Activated effector memory CD4-positive, alpha-beta T cell treated with anti-CD3 and anti-CD28 coated beads, Interleukin-2, amount 50 U/mL, for 16 hours (primary cell): ENCODE measurements around the gene F7.
"Not testable (repeated sequence)": the region's sequence is repeated elsewhere in the genome, so short reads cannot be mapped to it uniquely, and the experiment has no call there.

Experiments
- DNase-seq: peaks from one replicate; pipeline ENCODE4 v3.0.0-alpha.2; 2020

Gene F7

DNA sequence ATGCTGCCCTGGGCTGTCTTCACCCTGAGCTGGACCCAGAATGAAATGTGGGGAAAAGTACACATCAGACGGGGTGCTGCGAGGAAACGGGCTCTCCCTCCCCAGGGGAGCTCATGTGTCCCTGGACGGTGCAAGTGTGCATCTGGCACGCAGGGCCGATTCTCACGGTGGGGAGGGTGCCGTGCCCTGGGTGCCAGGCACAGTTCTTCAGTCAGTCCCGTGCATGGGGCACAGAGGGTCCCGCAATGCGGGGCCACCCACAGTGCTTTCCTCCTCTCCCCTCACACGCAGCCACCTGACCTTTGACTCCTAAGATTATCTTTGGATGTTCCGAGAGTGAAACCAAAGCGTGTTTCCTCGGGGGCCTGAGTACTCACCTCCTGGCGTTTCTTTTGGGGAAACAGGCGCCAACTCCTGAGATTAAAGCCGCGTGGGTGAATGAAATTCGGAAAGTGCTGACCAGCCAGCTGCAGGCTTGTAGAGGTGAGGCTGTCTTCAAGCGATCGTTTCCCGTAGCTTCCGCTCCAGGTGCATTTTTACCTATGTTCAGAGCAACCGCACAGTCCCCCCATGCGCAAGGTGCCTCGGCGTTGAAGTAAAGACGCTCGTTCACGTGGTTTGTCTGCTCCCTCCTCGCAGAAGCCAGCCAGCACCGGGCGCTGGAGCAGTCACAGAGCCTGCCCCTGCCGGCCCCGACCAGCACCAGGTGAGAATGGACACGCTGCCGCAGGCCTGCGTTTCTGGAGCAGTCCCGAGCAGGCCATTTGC is 17.5 kb upstream of the F7 start:
- no peak for DNase-seq

DNA sequence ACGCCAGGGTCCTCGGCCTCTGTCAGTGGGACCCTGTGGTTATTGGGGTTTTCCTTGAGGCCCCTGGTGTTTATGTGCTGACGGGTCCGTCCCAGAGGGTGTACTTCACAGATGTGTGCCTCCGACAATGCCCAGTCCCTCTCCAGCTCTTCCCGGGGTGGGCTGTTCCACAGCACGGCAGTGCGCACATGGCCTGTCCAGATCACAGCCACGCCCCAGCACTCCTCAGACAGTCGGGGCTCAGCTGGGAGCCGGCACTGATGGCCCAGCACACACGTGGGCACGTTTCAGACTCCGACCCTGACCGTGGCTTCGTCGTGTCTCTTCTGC is 16.9 kb upstream of the F7 start:
- no peak for DNase-seq

DNA sequence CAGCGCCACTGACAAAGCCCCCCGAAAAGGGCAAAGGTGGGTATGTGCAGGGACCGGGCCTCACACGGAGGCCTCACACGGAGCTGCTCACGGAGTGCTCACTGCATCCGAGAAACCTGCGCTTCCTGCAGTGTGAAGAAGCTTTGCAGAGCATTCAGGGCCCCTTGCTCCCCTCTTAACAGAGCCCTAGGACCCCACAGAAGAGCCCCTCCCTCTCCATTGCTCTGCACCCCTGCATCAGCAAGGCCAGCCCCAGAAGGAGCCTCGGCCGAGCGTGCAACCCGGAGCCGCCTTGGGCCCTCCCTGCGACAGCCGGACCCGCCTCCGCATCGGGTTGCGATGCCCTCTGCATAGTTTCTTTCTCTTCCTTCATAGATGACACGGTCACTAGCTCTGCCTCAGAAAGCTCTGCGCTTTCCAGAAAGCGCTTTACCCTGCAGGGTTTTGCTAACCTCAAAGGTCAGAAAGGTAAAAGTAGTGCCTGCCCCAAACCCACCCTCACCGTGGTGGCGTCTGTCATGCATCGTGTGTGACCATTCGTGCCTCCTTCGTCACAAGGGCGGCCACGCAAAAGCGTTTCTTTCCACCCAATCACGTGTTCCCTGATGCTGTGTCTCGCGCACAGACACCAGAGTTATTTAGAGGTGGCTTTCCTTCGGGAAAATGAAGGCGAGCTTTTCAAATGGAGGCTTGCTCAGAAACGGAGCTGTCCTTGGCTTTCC is 15.7 kb upstream of the F7 start:
- no peak for DNase-seq

DNA sequence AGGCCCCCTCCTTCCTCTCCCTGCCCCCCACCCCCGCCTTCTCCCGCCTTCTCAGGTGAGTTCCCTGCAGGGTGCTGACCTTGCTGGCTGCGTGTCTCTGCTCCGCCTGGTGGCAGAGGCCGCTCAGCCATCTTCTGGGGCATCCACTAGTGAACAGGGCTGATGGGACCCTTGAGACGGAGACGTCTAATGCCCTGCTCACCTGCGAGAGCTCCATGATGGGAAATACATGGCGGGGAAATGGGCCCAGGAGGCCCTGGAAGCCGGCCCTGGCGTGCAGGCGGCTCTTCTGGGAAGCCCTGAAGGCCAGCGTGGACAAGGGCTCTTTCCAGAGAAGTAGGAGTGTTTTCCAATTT is 15.2 kb upstream of the F7 start:
- DNase-seq, result no peak

DNA sequence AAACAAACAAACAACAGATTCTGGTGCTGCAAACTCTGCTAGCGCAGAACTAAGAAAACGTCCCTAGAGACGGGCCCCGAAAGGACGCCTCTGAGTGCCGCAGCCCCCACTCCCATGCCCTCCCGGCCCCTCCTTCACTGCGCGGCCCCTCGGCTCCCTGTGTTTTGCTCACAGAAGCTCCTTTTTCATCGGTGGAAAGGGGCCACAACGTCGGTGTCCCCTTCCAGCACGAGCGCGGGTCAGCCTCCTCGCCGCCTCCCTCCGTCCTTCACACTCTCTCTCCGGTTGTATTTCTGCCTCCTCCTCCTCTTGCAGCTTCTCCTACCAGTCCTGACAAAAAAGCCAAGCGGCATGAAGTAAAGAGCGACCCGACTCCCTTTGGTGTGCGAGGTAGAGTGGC is 14.8 kb upstream of the F7 start:
- DNase-seq, result no peak

DNA sequence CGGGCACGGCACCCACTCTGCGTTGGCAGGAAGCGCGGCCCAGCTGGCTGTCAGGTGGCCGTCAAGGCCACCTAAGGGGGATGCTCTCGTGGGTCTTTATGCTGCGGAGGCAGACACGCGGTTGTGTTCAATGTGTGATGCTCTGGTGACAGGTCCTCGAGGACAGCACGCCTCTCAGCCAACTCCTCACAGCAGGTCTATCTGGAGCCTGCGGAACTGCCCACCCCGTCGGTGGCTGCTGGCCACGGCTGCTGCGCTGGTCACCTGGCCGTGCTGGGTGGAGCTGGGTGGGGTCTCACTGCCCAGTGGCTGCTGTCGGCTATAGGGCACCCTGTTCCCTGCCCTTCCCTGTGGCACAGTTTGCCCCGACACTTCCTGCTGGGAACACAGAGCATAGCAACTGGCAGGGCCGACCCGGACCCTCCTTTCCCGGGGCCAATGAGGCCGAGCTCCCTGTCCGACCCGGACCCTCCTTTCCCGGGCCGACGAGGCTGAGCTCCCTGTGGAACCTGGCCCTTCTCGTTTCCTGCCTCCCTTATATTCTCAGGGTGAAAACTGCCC is 14.3 kb upstream of the F7 start:
- DNase-seq, result no peak

DNA sequence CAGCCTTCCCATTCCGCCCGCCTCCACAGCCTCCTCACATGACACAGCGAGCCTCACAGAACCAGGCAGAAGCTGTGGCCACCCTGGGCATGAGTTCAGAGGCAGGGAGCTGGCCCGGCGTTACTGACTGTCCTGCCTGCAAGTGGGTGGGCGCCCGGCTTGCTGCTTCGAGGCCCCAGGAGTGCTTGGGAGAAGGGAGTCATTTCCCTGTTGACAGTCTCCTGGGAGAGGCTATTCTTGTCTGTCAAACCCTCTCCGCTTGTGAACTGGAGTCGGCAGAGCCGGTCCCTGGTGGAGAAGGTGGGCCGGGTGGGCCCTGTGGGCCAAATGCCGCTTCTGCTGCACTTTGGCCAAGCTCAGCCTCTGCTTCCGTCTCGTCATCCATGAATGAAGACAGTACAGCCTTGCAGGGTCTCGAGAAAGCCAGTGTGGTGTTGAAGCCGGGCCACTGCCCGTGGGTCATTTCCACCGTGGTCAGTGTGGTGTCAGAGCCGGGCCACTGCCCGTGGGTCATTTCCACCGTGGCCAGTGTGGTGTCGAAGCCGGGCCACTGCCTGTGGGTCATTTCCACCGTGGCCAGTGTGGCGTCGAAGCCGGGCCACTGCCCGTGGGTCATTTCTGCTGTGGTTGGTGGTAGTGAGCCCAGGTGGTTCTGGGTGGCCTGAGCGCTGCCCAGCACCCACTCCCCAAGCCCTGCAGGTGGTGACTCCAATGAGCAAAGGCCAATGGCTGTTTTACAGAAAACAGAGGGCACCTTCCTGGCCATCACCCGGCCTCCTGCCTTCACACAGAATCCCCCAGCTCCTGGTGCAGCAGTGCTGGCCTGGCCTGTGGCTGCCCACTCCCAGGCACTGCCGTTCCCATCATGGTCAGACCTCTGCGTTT is 13.5 kb upstream of the F7 start:
- DNase-seq, result no peak

DNA sequence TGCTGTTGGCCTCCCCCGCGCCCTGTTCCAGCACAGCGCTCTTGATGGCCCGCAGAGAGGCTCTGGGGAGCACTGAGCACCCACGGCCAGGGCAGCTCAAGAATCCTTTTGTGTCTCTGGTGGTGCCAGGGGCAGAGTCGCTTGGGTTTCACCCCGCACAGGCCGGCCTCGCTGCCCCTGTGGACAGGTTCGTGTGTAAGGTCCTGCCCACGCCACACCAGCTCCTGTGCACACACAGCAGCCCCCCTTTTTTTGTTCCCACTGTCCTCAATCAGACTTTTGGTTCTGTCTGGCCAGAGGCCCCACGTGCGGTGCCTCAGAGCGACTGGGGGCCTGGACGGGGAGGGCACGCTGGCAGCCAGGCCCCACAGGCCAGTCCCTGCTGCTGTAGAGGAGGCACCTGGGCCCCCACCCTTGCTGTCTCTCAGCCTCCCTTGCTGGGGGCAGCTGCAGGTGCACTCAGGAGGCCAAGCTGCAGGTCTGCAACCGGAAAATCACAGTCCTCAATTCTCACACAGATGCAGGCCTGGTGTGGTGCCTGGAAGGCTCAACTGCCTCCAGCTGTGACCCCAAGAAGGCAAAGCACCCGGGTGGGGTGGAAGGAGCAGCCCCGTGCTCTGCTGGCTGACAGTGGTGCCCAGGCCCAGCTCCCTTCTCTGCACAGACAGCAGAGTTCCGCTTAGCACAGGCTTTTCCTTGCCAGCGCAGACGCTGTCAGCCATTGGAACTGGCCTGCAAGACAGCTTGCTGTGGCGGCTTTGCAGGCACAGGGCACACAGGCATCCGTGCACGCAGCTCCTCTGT is 12.6 kb upstream of the F7 start:
- DNase-seq, result no peak

DNA sequence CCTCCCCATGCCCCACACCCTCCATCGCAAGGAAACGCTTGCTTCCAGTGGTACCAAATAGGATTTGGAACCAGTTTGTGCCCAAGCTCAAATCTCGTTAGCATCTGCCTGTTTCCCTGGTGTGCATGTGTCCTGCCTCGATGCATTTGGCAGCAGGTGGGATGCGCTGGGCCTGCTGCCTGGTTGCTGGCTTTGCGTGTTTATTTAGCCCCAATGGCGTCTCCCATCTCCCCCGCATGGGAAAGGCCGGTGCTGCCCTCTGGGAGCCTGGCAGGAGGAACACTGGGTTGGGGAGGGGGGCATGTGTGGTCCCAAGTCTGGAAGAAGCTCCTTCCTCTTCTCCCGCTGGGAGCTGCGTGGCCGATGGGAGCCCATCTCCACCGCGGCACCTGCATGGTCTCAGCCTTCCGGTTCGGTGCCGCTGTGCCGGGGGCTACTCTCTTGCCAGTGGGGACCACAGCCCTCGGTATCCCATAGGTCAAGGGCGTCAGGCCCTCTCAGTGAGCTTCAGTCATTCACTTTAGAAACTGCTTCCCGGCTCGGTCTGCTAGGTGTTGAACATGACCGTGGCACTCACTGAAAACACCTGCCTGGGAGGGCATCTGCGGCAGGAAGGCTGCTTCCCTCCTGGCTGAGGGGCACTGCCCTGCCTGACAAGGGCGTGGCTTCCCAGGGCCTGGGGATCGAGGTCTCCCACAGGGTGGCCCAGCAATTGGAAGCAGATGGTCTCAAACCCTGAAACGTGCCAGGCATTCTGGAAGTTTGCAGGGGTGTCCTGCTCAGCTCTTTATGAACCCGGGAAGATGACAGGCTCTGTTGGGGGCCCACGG is 11.8 kb upstream of the F7 start:
- no peak for DNase-seq

DNA sequence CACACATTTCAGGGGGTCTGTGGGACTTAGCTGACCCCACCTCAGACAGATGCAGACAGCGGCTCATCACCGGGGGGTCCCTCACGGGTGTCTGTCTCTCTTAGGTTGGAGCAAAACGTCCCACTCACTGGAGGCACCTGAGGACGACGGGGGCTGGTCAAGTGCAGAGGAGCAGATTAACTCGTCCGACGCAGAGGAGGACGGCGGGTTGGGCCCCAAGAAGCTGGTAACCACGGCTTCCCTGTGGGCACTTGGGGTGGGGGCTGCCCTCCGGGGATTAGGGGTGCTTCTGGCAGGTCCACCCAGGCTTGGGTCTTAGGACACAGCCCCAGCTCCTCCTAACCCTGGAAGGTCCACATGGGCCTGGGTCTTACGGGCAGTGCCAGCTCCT is 11.2 kb upstream of the F7 start:
- DNase-seq, result no peak

DNA sequence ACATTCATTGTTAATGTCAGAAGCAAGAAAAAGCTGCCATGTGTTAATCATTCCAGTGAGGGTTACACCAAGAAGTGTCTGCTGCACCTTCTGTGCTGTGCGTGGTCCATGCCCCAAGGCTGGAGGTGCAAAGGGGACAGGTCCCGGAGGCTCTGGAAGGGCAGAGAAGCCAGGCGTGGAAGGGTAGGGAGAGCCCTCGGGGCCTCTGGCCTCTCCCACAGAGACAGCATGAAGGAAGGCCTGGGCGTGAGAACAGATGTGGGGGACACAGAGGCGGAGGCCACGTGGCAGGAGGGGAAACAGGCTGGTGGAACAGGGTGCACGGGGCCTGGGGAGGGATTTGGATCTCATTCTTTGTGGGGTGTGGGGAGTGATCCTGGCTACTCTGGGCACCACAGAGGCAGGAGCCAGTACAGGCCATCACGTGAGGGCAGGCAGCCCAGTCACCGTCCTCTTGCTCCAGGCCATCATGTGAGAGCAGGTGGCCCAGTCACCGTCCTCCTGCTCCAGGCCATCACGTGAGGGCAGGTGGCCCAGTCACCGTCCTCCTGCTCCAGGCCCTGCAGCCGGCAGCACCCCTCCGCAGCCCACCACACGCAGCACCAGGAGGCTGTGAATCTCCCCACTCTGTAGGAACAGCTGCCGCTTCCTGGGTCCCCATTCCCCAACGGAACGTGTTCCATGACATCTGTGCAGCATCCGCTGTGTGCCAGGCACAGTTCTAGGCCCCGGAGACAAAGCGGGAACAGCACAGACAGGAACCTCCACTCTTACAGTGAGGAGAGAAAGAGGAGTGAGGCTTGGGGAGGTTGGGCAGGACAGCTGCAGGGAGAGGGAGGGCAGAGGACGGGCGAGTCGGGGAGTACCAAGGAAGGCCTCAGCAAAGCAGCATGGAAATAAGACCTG is 10.2 kb upstream of the F7 start:
- DNase-seq, result no peak

DNA sequence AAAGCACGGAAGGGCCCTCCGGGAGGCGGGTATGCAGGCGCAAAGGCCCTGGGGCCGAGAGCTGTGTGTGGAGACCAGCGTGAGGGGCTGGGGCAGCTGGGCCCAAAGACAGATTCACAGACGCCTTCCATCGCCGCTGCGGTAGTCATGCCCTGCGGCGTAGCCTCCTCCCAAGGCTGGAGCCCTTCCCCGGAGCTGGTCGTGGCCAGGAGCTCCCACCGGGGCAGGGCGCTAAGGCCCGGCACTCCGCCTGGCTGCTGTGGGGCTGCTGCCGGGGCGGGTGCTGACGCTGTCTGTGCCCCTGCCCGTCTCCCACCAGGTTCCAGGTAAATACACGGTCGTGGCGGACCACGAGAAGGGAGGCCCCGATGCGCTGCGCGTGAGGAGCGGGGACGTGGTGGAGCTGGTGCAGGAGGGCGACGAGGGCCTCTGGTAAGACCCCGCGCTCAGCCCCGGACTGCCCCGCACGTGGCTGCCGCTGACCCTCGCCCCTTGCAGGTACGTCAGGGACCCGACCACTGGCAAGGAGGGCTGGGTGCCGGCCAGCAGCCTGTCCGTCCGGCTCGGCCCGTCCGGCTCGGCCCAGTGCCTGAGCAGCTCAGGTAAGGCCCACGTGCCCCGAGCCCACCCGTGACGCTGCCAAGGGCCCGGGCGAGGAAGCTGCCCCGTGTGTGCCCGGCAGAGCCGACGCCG is 9.4 kb upstream of the F7 start:
- DNase-seq, result no peak

DNA sequence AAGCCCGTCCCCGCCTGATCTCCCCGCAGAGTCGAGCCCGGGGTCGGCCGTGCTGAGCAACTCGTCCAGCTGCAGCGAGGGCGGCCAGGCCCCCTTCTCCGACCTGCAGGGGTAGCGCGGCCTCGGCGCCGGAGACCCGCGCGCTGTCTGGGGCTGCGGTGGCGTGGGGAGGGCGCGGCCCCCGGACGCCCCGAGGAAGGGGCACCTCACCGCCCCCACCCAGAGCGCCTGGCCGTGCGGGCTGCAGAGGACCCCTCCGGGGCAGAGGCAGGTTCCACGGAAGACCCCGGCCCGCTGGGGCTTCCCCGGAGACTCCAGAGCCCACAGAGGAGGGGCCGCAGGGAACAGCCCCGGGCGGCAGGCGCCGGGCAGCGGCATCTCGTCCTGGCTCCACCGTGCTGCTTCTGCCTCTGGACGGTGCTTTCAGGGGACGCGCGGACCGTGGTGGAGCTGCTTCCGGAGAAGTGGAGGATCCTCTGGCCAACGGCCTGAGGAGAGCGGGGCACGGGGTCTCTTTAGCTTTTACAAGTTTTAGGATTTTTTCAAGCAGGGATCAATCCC is 8.8 kb upstream of the F7 start:
- DNase-seq, result no peak

DNA sequence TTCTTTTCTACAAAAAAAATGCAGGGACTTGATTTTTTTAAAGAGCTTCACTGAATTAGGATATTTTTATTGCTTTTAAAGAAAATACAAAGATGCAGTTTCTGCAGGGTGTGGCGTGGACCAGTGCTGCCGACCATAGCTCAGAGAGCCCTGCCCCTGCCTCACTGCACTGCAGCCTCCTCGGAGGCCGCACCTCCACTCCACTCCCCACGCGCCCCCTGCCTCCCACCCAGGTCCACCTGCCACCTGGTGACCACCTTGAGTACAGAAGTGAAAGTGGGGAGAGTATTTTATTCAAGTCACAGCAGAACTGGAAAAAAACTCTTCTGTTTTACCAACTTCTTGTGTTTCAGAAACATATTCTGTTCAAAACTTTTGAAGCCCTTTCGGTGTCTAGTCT is 7.9 kb upstream of the F7 start:
- DNase-seq, result no peak

DNA sequence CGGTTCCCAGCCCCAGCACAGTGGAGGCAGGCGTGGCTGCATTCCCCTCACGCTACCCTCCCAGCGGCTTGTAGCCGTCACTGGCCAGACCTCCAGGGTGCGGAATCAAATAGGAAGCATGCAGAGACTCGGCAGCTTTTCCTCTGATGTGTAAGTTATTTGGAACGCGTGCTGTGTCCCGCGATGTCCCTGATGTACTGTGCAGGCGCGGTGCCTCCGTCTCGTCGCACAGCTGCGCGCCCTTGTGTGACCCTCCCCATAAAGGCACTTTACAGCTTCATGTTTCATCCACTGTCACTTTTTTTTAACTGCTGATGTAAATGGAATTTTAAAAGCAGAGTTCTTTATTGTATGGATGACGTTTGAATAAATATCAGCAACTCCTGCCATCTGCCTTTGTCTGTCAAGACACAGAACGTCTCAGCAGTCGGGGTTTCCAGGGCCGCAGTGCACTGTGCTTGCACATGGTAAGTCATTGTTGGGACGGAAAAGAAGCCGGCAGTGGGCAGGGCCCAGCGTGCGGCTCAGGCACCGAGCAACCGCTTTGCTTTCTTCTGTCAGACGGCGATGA is 7.3 kb upstream of the F7 start:
- no peak for DNase-seq

DNA sequence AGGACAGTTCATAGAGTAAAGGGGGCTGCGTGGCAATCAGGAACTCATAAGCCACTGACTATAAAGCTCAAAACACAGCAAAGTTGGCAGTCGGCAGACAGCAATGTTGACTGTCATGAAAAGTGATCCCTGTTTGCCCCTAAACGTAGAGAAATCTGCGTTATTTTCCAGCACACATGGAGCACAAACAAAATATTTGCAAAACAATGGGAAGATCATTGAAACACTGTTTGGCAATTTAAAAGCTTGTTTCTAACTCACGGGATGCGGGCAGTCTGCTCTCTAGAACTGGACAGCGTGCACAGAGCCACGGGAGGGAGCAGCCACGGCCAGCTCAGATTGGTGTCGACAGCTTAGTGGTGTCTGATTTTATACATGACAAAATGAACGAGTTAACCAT is 6.4 kb upstream of the F7 start:
- no peak for DNase-seq

DNA sequence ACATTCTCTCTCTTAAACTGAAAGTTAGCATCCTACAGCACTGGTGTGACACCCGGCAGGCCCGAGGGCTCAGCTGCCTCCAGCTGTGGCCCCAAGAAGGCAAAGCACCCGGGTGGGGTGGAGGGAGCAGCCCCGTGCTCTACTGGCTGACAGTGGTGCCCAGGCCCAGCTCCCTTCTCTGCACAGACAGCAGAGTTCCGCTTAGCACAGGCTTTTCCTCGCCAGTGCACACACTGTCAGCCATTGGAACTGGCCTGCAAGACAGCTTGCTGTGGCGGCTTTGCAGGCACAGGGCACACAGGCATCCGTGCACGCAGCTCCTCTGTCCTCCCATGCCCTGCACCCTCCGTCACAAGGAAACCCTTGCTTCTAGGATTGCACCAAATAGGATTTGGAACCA is 3.3 kb upstream of the F7 start:
- DNase-seq, result not testable (repeated sequence)

DNA sequence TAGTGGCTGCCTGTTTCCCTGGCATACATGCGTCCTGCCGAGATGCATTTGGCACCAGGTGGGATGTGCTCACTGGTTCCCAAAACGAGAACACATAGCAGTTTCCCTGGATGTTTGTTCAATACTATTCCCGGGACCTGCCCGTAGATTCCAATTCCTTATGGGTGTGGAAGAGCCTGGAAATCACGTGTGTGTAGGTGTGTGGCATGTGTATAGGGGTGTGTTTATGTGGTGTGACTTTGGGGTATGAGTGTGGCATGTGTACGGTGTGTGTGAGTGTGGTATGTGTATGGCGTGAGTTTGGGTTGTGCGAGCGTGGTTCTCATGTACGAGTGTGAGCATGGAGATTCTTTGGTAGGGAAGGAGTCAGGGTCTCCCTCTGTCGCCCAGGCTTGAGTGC is 2.9 kb upstream of the F7 start:
- no peak for DNase-seq

DNA sequence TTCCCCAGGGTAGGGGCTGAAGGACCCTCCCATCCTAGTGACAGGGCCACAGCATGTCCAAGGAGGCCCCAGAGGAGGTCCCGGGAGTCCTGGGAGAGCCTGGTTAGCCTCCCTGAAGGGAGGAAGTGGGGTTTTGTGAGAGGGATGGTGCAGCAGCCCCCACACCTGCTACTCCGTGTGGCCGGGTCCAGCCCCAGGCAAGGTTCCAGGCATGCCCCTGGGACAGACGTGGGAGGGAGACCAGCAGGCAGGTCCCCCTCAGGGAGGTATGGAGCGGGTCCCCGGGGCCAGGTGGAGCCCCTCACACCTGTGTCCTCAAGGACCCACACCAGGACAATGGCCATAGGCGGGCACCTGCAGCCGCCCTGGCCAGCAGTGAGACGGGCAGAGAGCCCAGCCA is 1.9 kb upstream of the F7 start:
- DNase-seq, result no peak
